Activated T-cell treated with anti-CD3 and anti-CD28 coated beads, Interleukin-2, amount 50 U/mL, for 24 hours (primary cell): ENCODE results near the gene NLGN4X.

Source experiments
- DNase-seq: peaks from one replicate; pipeline ENCODE4 v3.0.0-alpha.2; 2020
- H3K27ac Mint-ChIP-seq: 2 replicates; pipeline ENCODE4 v1.8.0; 2020; ENCODE audit warnings: mild to moderate bottlenecking, mixed read lengths
- H3K27me3 Mint-ChIP-seq: 2 replicates; pipeline ENCODE4 v1.8.0; 2020; ENCODE audit warnings: mixed read lengths
- H3K36me3 Mint-ChIP-seq: 2 replicates; pipeline ENCODE4 v1.8.0; 2020; ENCODE audit warnings: low read depth, mixed read lengths
- H3K4me1 Mint-ChIP-seq: 2 replicates; pipeline ENCODE4 v1.8.0; 2020; ENCODE audit warnings: low read depth, mixed read lengths
- H3K4me3 Mint-ChIP-seq: 2 replicates; pipeline ENCODE4 v1.8.0; 2020; ENCODE audit warnings: mild to moderate bottlenecking, moderate library complexity, mixed read lengths
- H3K9me3 Mint-ChIP-seq: 2 replicates; pipeline ENCODE4 v1.8.0; 2020; ENCODE audit warnings: mixed read lengths

NLGN4X gene

DNA sequence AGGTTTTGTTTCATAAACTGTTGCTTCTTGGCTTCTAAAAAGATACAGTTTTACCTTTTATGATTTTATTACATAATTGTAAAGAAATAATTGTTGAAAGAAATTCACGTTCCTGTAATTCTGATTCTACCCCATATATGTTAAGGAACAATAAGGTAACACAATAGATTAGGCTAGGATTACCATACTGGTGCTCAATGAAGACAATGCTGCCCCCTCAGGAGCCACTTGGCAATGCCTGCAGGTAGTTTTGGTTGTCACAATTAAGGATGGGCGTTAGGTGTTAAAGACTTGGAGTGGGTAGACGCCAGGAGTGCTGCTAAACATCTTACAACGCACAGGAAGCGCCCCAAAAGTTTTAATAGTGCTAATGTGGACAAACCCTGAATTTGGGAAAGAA lies 133.2 kb downstream of the NLGN4X start:
- no peak overlapping the region for H3K4me3 Mint-ChIP-seq
- peaks cover 2% of the 10 kb centered on the region for H3K9me3 Mint-ChIP-seq
- H3K27me3 Mint-ChIP-seq = no peaks in the 10 kb centered on the region
- no peak for DNase-seq
- no peak overlapping the region for H3K27ac Mint-ChIP-seq
- H3K4me1 Mint-ChIP-seq = no peaks in the 10 kb centered on the region
- no peaks in the 10 kb centered on the region for H3K36me3 Mint-ChIP-seq

DNA sequence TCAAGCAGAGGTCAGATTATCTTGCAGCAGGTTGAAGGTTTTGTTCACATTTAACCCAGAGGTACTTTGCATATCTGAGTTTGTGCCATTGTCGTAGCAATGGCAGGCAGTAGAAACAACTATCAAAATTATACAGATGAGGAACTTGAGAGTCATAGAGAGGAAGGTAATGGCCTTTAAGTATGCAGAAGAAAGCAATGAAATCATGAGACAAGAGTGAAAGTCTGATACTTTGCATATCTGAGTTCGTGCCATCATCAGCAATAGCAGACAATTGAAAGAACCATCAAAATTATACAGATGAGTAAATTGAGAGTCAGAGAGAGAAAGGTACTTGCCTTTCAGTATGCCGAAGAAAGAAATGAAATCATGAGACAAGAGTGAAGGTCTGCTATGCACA lies 154.1 kb downstream of the NLGN4X start:
- Mint-ChIP-seq H3K27ac (no peak overlapping the region), H3K27me3 (no peaks in the 10 kb centered on the region), H3K9me3 (no peaks in the 10 kb centered on the region)

GRCh38 chrX:6071731-6072130 lies 156.9 kb downstream of the NLGN4X start:
- Mint-ChIP-seq H3K4me1 (no peaks in the 10 kb centered on the region), H3K9me3 (no peaks in the 10 kb centered on the region), H3K27me3 (no peaks in the 10 kb centered on the region), H3K27ac (no peak overlapping the region), H3K36me3 (no peaks in the 10 kb centered on the region), H3K4me3 (no peak overlapping the region)
- DNase-seq = no peak

More for the DNA sequence above, 154.1 kb downstream of the NLGN4X start:
- no peaks in the 10 kb centered on the region for H3K4me1 Mint-ChIP-seq
- H3K36me3 Mint-ChIP-seq = no peaks in the 10 kb centered on the region
- H3K4me3 Mint-ChIP-seq = no peak overlapping the region
- DNase-seq = no peak

DNA sequence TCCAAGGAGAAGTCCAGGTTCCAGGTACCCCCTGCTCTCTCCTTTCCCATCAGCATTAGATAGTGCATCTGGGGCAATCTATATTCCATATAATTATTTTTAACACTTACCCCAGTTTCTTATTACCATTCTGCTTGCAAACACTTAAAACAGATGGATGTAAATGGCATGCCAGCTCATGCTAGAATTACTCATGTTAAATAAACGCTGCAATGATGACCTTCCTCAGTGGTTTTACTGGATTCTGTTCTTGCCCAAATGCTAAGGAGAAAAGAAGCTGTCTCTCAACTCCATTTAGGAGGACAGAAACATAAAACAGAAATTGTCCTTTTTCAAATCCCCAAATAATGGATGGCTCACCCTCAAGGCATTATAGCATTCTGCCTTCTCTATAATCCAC lies 161.1 kb downstream of the NLGN4X start:
- no peak overlapping the region for H3K4me3 Mint-ChIP-seq
- no peak overlapping the region for H3K27ac Mint-ChIP-seq
- no peak for DNase-seq
- H3K27me3 Mint-ChIP-seq = no peaks in the 10 kb centered on the region
- H3K36me3 Mint-ChIP-seq = no peaks in the 10 kb centered on the region
- no peaks in the 10 kb centered on the region for H3K4me1 Mint-ChIP-seq
- H3K9me3 Mint-ChIP-seq = no peaks in the 10 kb centered on the region

DNA sequence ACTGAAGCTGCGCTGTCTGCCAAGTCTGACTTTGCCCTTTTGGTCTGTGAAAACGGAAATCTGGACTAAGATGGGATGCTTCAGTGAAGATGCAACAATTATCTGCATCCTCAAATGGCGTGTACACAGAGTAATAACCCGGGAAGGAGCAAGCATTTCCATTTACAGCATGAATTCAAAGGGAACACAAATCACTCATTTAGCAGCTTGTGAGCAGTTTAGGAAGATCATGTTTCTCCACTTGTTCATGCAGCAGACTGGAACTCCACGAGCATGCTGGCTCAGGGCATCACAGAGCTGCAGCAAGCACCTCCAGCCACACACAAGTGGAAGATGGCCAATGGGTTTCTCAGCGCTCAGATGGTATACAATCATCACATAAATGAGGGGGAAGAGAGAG lies 175.5 kb downstream of the NLGN4X start:
- no peaks in the 10 kb centered on the region for H3K36me3 Mint-ChIP-seq
- H3K27ac Mint-ChIP-seq = no peak overlapping the region
- no peak for DNase-seq
- H3K9me3 Mint-ChIP-seq = no peaks in the 10 kb centered on the region
- H3K4me1 Mint-ChIP-seq = no peaks in the 10 kb centered on the region
- H3K4me3 Mint-ChIP-seq = no peak overlapping the region
- no peaks in the 10 kb centered on the region for H3K27me3 Mint-ChIP-seq

DNA sequence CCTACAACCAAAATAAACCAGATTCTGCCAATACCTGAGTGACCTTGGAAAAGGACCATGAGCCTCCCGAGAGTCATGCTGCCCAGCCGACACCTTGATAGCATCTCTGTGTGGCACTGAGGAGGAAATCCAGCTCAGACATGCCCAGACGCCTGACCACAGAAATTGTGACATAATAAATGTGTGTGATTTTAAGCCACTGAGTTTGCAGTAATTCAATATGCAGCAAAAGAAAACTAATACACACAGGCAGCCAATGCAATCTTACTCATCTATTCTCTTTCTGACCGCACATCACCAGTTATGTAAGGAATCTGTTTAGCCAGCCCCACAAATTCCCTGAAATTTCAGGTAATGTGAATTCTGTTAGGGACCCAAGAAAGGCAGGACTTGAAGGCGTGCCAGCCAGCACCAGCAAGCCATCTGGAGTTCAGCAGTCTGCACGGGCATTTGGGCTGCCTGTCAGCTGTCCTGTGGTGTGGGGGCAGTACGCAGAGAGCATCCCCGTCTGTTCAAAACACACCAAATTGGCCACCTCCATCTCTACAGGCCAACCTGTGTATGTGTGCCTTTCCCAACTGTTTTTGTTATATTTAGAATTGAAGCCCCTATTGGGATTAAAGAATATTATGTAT lies 176.4 kb downstream of the NLGN4X start:
- Mint-ChIP-seq H3K9me3 (no peaks in the 10 kb centered on the region), H3K4me3 (no peak overlapping the region), H3K36me3 (no peaks in the 10 kb centered on the region), H3K4me1 (no peaks in the 10 kb centered on the region), H3K27me3 (no peaks in the 10 kb centered on the region), H3K27ac (no peak overlapping the region)
- DNase-seq = no peak

GRCh38 chrX:6049132-6049531 lies 179.5 kb downstream of the NLGN4X start:
- no peaks in the 10 kb centered on the region for H3K4me1 Mint-ChIP-seq
- H3K4me3 Mint-ChIP-seq = no peak overlapping the region
- no peaks in the 10 kb centered on the region for H3K9me3 Mint-ChIP-seq
- no peaks in the 10 kb centered on the region for H3K27me3 Mint-ChIP-seq
- no peak for DNase-seq
- H3K27ac Mint-ChIP-seq = no peak overlapping the region
- no peaks in the 10 kb centered on the region for H3K36me3 Mint-ChIP-seq

DNA sequence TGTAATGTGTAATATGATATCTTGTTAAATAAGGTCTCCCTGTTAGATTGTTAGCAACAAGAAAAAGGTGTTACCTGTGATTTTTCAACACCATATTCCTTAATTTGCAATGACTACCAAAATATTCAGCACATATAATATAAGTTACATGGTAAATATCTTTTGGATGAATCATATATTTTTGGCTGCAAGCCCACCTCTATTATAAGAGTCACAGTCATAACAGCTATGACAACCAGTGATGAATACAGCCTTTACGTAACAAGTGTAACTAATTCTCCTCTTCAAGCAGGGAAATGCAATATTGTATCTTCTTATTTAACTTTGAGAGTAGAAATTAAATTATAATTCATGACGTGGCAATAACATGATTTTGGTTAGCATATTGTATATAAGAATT lies 187.0 kb downstream of the NLGN4X start:
- Mint-ChIP-seq H3K27me3 (no peaks in the 10 kb centered on the region), H3K36me3 (no peaks in the 10 kb centered on the region), H3K4me1 (no peaks in the 10 kb centered on the region), H3K9me3 (peaks cover 5% of the 10 kb centered on the region), H3K27ac (no peak overlapping the region), H3K4me3 (no peak overlapping the region)
- no peak for DNase-seq

GRCh38 chrX:6029014-6029413 lies 199.7 kb downstream of the NLGN4X start:
- no peaks in the 10 kb centered on the region for H3K36me3 Mint-ChIP-seq
- DNase-seq = no peak
- no peaks in the 10 kb centered on the region for H3K4me1 Mint-ChIP-seq
- H3K27me3 Mint-ChIP-seq = peaks cover 6% of the 10 kb centered on the region
- no peak overlapping the region for H3K27ac Mint-ChIP-seq
- no peaks in the 10 kb centered on the region for H3K9me3 Mint-ChIP-seq
- H3K4me3 Mint-ChIP-seq = no peak overlapping the region

DNA sequence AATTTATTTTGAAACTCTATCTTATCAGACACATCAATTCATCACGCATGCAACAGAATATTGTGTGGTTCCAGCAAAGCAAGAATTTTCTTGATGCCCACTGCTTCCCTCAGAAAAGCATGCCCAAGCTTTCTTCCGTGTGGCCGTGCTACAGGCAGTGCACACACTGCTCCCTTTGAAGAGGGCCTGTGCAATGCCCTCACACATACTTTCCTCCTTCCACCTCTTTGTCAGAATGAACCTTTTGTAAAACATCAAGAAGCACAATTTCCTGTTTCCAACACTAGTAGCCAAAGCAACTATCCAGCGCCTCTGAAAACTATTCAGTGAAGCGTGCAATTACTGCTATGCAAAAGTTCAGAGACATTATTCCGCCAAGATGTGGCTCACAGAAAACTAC lies 201.7 kb downstream of the NLGN4X start:
- Mint-ChIP-seq H3K9me3 (no peaks in the 10 kb centered on the region), H3K4me3 (no peak overlapping the region), H3K36me3 (no peaks in the 10 kb centered on the region), H3K4me1 (peaks cover 2% of the 10 kb centered on the region), H3K27me3 (peaks cover 10% of the 10 kb centered on the region), H3K27ac (no peak overlapping the region)
- DNase-seq = no peak

GRCh38 chrX:6026429-6026828 lies 202.2 kb downstream of the NLGN4X start:
- Mint-ChIP-seq H3K27me3 (peaks cover 10% of the 10 kb centered on the region), H3K36me3 (no peaks in the 10 kb centered on the region), H3K27ac (no peak overlapping the region), H3K9me3 (no peaks in the 10 kb centered on the region), H3K4me3 (no peak overlapping the region), H3K4me1 (peaks cover 2% of the 10 kb centered on the region)
- no peak for DNase-seq

GRCh38 chrX:6024204-6024603 lies 204.5 kb downstream of the NLGN4X start:
- no peaks in the 10 kb centered on the region for H3K36me3 Mint-ChIP-seq
- no peak overlapping the region for H3K4me3 Mint-ChIP-seq
- peaks cover 2% of the 10 kb centered on the region for H3K4me1 Mint-ChIP-seq
- DNase-seq = no peak
- H3K27ac Mint-ChIP-seq = no peak overlapping the region
- no peaks in the 10 kb centered on the region for H3K9me3 Mint-ChIP-seq
- peaks cover 13% of the 10 kb centered on the region for H3K27me3 Mint-ChIP-seq

DNA sequence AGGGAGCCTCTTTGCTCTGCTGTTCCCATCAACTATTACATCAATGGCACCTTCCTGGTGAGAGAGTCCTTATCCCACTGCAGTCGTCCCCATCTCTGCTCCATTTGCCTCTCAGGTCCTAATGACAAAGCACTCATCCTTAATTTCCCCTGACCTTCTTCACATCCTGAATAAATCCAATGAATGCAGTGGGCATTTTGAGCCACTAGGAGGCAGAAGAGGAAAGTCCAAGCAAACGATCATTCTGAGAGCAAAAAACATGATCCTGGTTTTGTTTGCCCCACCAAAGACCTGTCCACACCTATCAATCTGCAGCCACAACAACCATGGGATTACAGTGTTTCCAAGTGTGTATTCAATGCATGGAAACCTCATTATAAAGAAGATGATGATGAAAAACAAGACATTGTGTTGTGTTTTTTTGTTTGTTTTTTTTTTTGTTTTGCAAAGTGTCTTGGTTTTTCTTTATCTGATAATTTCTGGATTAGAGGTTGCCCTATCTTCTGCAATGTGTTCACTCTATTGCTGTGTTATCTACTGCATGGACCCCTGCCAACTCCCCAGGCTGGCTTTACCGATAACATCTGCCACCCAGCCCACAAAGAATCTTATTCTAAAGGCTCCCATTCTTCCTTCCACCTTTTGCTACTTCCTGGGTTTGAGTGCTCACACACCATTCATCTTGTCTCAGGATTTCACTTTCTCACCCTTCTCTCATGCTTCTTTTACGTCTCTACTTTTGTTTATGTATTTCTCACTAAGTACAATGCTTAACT lies 207.2 kb downstream of the NLGN4X start:
- H3K27me3 Mint-ChIP-seq = peaks cover 11% of the 10 kb centered on the region
- peaks cover 2% of the 10 kb centered on the region for H3K4me1 Mint-ChIP-seq
- DNase-seq = no peak
- H3K9me3 Mint-ChIP-seq = no peaks in the 10 kb centered on the region
- no peak overlapping the region for H3K4me3 Mint-ChIP-seq
- H3K36me3 Mint-ChIP-seq = no peaks in the 10 kb centered on the region
- H3K27ac Mint-ChIP-seq = no peak overlapping the region

DNA sequence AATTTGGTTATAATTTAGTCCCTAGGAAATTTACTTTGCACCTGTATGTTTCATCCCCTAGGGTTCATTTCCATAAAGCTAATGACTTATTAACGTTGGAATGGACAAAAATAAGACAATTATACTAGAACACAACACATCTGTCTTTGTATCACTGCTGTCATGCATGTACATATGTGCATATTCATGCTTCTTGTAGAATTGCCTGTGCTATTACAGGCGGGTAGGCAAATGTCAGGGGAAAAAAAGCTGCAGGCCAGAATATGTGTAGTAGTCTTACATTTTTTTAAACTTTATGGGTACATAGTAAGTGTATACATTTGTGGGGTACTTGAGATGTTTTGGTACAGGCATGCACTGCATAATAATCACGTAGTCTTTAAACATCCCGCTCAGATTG lies 209.6 kb downstream of the NLGN4X start:
- no peak for DNase-seq
- H3K4me3 Mint-ChIP-seq = no peak overlapping the region
- peaks cover 8% of the 10 kb centered on the region for H3K27me3 Mint-ChIP-seq
- H3K4me1 Mint-ChIP-seq = peaks cover 2% of the 10 kb centered on the region
- no peak overlapping the region for H3K27ac Mint-ChIP-seq
- no peaks in the 10 kb centered on the region for H3K9me3 Mint-ChIP-seq
- no peaks in the 10 kb centered on the region for H3K36me3 Mint-ChIP-seq

DNA sequence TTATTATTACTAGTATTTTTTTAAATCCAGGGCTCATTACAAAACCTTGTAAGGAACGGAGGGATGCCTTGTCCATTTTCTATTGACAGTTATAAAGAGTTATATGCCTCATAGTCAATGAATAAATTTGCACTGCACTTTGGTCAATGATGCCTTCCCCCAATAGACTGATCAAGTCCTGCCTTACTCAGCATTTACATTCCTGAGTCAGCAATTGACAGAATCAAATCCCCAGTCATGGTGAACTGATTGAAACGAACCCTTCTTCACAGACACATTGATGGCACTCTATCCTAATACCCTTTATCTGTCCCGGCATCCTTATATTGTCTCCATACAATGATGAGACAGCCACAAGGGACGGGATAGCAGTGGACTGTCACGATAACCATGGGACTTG lies 213.2 kb downstream of the NLGN4X start:
- no peaks in the 10 kb centered on the region for H3K36me3 Mint-ChIP-seq
- H3K4me3 Mint-ChIP-seq = no peak overlapping the region
- H3K4me1 Mint-ChIP-seq = no peaks in the 10 kb centered on the region
- H3K9me3 Mint-ChIP-seq = no peaks in the 10 kb centered on the region
- H3K27ac Mint-ChIP-seq = no peak overlapping the region
- DNase-seq = no peak
- H3K27me3 Mint-ChIP-seq = no peaks in the 10 kb centered on the region
